Esophagus muscularis mucosa (tissue), 4 donors: ENCODE data around the gene CKS1B. TPM values are rescaled to one million over a fixed set of nuclear protein-coding genes. Genes with fewer than 3 reads are reported as not detected.

Source experiments
- DNase-seq: peaks from one replicate; pipeline ENCODE4 v3.0.0-alpha.2; 2017; ENCODE audit errors: extremely low spot score
- H3K27ac ChIP-seq, 4 donors: fragments of 200-600 bp; sonication (generic); replicated peaks in 1 of 4; 1 replicate in 3 of 4; 2 replicates in 1 of 4; pipeline ENCODE4 v1.5.1; 2016 to 2019; ENCODE audit warnings: mild to moderate bottlenecking in 1 of 4
- H3K27me3 ChIP-seq, 4 donors: fragments of 200-600 bp; sonication (generic); one replicate each; pipeline versions ENCODE4 v1.5.1 to v1.6.0; 2016 to 2019
- H3K36me3 ChIP-seq, 4 donors: fragments of 200-600 bp; sonication (generic); one replicate each; pipeline ENCODE4 v1.5.1; 2016 to 2019
- H3K4me1 ChIP-seq, 4 donors: fragments of 200-600 bp; sonication (generic); one replicate each; pipeline ENCODE4 v1.5.1; 2016 to 2019
- H3K4me3 ChIP-seq, 4 donors: fragments of 200-600 bp; sonication (generic); 1 replicate in 2 of 4; 2 replicates in 2 of 4; pipeline ENCODE4 v1.5.1; 2016 to 2019; ENCODE audit warnings: mild to moderate bottlenecking in 4 of 4, moderate library complexity in 1 of 4
- H3K9me3 ChIP-seq, 4 donors: fragments of 200-600 bp; sonication (generic); 1 replicate in 3 of 4; 2 replicates in 1 of 4; pipeline ENCODE4 v1.5.1; 2016 to 2019
- EP300 ChIP-seq: sonication (generic); formaldehyde crosslinking; IDR thresholded peaks from one replicate; pipeline ENCODE4 v1.6.1; 2017; ENCODE audit warnings: antibody characterized with exemption
- POLR2A ChIP-seq: fragments of 450-650 bp; IDR thresholded peaks from one replicate; pipeline ENCODE4 v1.6.1; 2017; ENCODE audit warnings: antibody characterized with exemption, moderate library complexity, mild to moderate bottlenecking, low read depth
- POLR2AphosphoS5 ChIP-seq, 2 donors: sonication (generic); formaldehyde crosslinking; IDR thresholded peaks; one replicate each; pipeline ENCODE4 v1.6.1; 2017; ENCODE audit warnings: antibody characterized with exemption in 2 of 2
- WGBS: methylation state at CpG from one replicate; pipeline ENCODE4 v1.1.5; 2018; 5-methylcytosine and 5-hydroxymethylcytosine counted together
- intact Hi-C: fragments of 100-400 bp; cut with DNase I; formaldehyde crosslinking; loops from one replicate; pipeline ENCODE4 v1.15.1; 2023
- total RNA-seq, 4 donors: library from RNA; depleted of rRNA; stranded (reverse); fragments of >200 nt; gene quantifications; one replicate each; pipeline versions ENCODE4 v1.1.0 to v1.2.1, GENCODE V29; 2016
- TF ChIP-seq, protein P1 (sequence below), 3 experiments: fragments of 200-600 bp in 2 of 3; fragments of 450-650 bp in 1 of 3; sonication (generic) in 2 of 3; IDR thresholded peaks; one replicate each; pipeline ENCODE4 v1.5.1; 2017 to 2019; ENCODE audit warnings: antibody characterized with exemption in 3 of 3, mild to moderate bottlenecking in 2 of 3, moderate library complexity in 1 of 3

CKS1B gene
- total RNA-seq, 4 donors from 2014 or later, result 11.6 to 21.5 (median 18.8) TPM

DNA sequence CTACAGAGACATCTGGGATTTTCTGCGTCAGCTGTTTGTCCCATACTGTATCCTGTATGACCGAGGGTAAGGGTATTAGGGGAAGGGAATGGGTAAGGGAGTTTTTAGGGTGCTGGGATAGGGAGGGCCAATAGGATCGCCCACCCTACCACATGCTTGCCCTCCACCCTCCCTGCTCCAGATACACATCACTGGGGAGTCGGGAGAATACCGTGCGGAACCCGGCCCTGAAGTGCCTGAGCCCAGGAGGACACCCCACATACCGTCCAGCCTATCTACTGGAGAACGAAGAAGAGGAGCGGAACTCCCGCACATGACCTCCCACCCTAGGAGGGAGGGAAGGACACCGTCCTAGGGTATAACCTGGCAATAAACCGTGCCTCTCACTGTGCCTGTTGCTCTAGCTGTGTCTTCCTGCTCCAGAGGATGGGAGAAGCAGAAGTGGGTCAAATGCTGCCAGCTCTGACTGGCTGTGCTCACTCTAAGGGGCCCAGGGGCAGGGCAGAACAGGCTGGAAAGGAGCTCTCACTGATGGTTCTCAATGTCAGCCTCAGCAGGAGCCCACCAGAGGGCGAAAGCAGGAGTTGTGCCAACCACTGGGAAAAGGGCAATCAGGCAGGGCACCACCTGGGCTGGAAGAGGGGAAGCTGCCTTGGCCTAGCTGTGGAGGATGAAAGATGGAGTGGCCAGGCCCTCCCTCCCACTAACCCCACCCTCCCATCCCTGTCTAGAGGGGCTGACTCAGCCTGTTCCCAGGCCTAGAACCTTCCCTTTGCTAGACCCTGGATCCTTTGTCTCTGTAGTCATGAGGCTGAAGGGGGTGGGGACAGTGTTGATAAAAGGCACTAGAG, 18.5 kb downstream of the CKS1B start:
- H3K27ac ChIP-seq, result no peak overlapping the region
- no peak for TF ChIP-seq POLR2AphosphoS5 (IDR thresholded peaks at IDR 0.05)
- TF ChIP-seq, protein P1, sequence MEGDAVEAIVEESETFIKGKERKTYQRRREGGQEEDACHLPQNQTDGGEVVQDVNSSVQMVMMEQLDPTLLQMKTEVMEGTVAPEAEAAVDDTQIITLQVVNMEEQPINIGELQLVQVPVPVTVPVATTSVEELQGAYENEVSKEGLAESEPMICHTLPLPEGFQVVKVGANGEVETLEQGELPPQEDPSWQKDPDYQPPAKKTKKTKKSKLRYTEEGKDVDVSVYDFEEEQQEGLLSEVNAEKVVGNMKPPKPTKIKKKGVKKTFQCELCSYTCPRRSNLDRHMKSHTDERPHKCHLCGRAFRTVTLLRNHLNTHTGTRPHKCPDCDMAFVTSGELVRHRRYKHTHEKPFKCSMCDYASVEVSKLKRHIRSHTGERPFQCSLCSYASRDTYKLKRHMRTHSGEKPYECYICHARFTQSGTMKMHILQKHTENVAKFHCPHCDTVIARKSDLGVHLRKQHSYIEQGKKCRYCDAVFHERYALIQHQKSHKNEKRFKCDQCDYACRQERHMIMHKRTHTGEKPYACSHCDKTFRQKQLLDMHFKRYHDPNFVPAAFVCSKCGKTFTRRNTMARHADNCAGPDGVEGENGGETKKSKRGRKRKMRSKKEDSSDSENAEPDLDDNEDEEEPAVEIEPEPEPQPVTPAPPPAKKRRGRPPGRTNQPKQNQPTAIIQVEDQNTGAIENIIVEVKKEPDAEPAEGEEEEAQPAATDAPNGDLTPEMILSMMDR (IDR thresholded peaks at IDR 0.05), result no peak
- no peak for TF ChIP-seq EP300
- no peak for TF ChIP-seq POLR2A
- no peak for DNase-seq
- intact Hi-C loops, result no loop called here
- no peaks in the 10 kb centered on the region for H3K9me3 ChIP-seq
- no peak overlapping the region for H3K4me3 ChIP-seq
- H3K27me3 ChIP-seq, result no peaks in the 10 kb centered on the region
- peaks cover 7 to 52% (median 48%) of the 10 kb centered on the region in 4 donors for H3K36me3 ChIP-seq
- 85% methylated on average over 12 of the region's 14 CpGs for whole genome bisulfite sequencing
- peaks cover 0 to 22% (median 14%) of the 10 kb centered on the region in 4 donors for H3K4me1 ChIP-seq

DNA sequence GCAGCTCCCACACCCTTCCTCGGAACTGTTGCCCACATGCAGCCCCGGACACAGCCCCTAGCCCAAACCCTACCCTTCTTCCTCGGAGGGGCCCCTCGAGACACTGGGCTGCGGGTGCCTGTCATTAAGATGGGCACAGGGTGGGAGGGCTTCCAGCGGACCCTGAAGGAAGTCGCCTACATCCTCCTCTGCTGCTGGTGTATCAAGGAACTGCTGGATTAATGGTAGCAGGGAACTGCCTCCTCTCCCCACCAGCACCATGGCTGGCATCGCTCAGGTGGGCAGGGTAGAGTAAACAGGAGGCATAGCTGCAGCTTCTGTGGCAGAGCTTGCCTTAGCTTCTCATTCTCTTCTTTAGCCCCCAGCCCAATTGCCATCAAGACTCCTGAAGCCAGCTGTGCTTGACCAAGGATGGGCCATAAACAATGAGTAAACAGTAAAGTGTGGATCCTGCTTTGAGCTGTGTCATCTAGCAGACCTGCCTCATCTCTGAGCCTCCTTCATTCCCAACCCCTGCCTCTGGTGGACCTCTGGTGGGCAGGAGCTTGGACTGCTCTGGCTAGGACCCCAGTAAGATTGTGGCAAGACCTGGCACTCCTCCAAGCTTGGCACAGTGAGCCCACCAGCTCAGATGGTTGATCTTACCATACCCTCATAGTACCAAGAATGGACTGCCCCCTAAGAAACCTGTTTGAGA, 19.2 kb downstream of the CKS1B start, which contains the start of gene LENEP:
LENEP (plus strand) TSS at position 15 of the 697 bp plus-strand sequence; CDS start at position 37, 22 bp downstream.
- no peaks in the 10 kb centered on the region for H3K9me3 ChIP-seq
- no peak within 1 kb of the TSS for H3K27ac ChIP-seq
- TF ChIP-seq EP300 (no peak), POLR2AphosphoS5 (IDR thresholded peaks at IDR 0.05) (no peak)
- TF ChIP-seq, protein P1 (IDR thresholded peaks at IDR 0.05), result no peak
- no peak within 1 kb of the TSS for H3K4me3 ChIP-seq
- H3K4me1 ChIP-seq, result peaks cover under 1 to 22% (median 17%) of the 10 kb centered on the region in 4 donors
- 100% methylated on average over 1 of the region's 8 CpGs for WGBS
- peaks cover 7 to 44% (median 40%) of the 10 kb centered on the region in 4 donors for H3K36me3 ChIP-seq
- DNase-seq, result no peak
- intact Hi-C loops, result no loop called here
- H3K27me3 ChIP-seq, result no peaks in the 10 kb centered on the region

DNA sequence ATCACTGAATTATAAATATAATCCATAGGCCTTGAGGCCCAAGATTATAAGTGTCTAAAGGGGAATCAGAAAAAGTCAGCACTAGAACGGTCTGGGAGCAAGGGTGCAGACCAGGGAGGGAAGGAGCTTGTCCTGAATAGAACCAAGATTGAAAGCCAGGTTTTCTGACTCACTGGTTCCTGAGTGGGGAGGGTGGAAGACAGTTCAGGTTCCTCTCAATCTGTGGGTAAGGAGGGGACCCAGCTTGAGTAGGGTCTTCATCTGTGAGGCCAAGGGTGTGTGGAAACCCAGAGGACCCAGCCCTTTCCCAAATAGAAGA, 19.7 kb downstream of the CKS1B start:
- no peaks in the 10 kb centered on the region for H3K9me3 ChIP-seq
- peaks cover 6 to 26% (median 21%) of the 10 kb centered on the region in 4 donors for H3K4me1 ChIP-seq
- no peak overlapping the region for H3K27ac ChIP-seq
- no peaks in the 10 kb centered on the region for H3K27me3 ChIP-seq
- peaks cover 7 to 39% (median 36%) of the 10 kb centered on the region in 4 donors for H3K36me3 ChIP-seq
- no peak overlapping the region for H3K4me3 ChIP-seq
- TF ChIP-seq EP300 (no peak), POLR2AphosphoS5 (IDR thresholded peaks at IDR 0.05) (no peak), POLR2A (no peak)
- TF ChIP-seq, protein P1 (IDR thresholded peaks at IDR 0.05), result no peak
- intact Hi-C loops, result no loop called here
- DNase-seq, result no peak
- 50% methylated on average over 1 of the region's 1 CpG for WGBS

DNA sequence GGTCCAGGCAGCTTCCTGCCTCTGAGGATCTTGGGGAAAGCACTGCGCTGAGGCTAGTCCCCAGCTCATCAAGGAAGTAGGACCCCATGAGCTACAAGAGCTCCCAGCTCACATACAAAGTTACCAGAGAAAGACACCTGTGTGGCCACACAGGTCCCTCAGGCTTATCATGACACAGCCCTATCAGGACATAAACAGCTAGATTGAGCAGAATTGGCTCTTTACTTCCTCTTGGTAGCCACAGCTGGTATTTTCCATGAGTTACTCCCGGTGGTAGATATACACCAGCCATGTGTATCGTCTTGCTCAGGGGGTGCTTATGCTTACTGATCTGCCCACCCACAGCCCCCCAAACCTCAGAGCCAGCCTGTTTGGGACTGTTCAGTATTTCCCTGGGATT, 20.1 kb downstream of the CKS1B start:
- DNase-seq, result no peak
- H3K27me3 ChIP-seq, result no peaks in the 10 kb centered on the region
- H3K36me3 ChIP-seq, result peaks cover 7 to 36% (median 32%) of the 10 kb centered on the region in 4 donors
- peaks cover 10 to 26% (median 23%) of the 10 kb centered on the region in 4 donors for H3K4me1 ChIP-seq
- no peak for TF ChIP-seq EP300
- TF ChIP-seq POLR2A, result no peak
- TF ChIP-seq, protein P1 (IDR thresholded peaks at IDR 0.05), result no peak
- no peak for TF ChIP-seq POLR2AphosphoS5 (IDR thresholded peaks at IDR 0.05)
- intact Hi-C loops, result no loop called here
- H3K9me3 ChIP-seq, result no peaks in the 10 kb centered on the region
- no peak overlapping the region for H3K4me3 ChIP-seq
- H3K27ac ChIP-seq, result no peak overlapping the region
- 76% methylated on average over 3 of the region's 3 CpGs for WGBS
